ES-I3 (cell line): Measurements from ENCODE around the gene ZHX3.

Source experiments
- H3K36me3 ChIP-seq: 2 replicates; pipeline ENCODE4 v1.6.1; 2013; ENCODE audit warnings: mild to moderate bottlenecking, low read length, control low read depth, moderate library complexity; ENCODE audit not compliant: insufficient read depth
- H3K4me1 ChIP-seq: 2 replicates; pipeline ENCODE4 v1.6.1; 2013; ENCODE audit warnings: mild to moderate bottlenecking, control low read depth, low read length; ENCODE audit not compliant: insufficient read depth
- H3K9ac ChIP-seq: 2 replicates; pipeline ENCODE4 v1.6.1; 2013; ENCODE audit warnings: low read depth, mild to moderate bottlenecking, low read length, moderate library complexity
- H3K9me3 ChIP-seq: 2 replicates; pipeline ENCODE4 v1.6.1; 2013; ENCODE audit warnings: mild to moderate bottlenecking, low read length, moderate library complexity; ENCODE audit not compliant: control insufficient read depth, insufficient read depth

The ZHX3 gene

DNA sequence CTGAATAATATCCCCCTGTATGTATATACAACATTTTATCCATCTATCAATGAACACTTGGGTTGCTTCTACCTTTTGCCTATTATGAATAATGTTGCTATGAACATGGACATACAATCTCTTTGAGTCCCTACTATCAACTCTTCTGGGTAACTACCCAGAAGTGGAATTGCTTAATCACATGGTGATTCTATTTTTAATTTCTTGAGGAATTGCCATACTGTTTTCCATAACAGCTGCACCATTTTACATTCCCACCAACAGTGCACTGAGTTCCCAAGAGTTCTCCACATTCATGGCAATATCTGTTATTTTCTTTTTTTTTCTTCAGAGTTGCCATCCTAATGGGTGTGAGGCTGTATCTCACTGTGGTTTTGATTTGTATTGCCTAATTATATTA, 88.3 kb downstream of the ZHX3 start:
- Histone ChIP-seq H3K9me3 (no peaks in the 10 kb centered on the region), H3K9ac (no peak overlapping the region), H3K36me3 (no peaks in the 10 kb centered on the region), H3K4me1 (no peaks in the 10 kb centered on the region; the same call in 1 of the 2 replicates)

DNA sequence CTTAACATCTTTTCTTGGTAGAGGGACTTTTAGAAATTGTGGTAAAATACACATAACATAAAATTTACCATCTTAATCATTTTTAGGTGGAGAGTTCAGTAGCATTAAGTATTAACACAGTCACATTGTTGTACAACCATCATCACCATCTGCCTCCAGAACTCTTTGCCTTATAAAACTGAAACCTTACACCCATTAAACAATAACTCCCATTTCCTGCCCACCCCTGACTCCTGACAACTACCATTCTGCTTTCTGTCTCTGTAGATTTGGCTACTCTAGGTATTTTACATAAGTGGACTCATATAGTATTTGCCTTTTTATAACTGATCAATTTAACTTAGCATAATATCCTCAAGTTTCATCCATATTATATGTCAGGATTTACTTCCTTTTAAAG, 88.7 kb downstream of the ZHX3 start:
- H3K36me3 ChIP-seq: no peaks in the 10 kb centered on the region
- no peaks in the 10 kb centered on the region for H3K9me3 ChIP-seq
- H3K9ac ChIP-seq: no peak overlapping the region
- H3K4me1 ChIP-seq: no peaks in the 10 kb centered on the region; the same call in 1 of the 2 replicates

- no peaks in the 10 kb centered on the region for H3K4me1 ChIP-seq
- H3K9ac ChIP-seq: no peak overlapping the region
- no peaks in the 10 kb centered on the region for H3K9me3 ChIP-seq
- H3K36me3 ChIP-seq: no peaks in the 10 kb centered on the region
Measured at GRCh38 chr20:41226426-41226825, 91.1 kb downstream of the ZHX3 start.

DNA sequence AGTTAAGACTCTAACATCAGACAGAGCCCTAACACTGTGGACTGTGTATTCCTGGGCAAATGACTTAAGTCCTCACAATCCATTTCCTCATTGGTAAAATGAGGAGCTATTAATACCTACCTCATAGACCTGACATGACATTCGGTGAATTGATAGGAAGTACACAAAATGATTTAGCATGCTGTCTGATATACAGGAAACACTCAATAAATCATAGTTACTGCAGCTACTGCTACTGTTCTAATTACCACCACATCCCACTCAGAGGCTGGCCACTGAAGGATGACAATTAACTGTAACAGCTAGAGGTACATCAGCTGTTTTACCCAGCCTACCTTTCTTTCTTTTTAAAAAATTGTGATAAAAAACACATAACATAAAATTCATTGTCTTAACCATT, 92.4 kb downstream of the ZHX3 start:
- H3K36me3 ChIP-seq: no peaks in the 10 kb centered on the region
- H3K9me3 ChIP-seq: no peaks in the 10 kb centered on the region
- H3K4me1 ChIP-seq: no peaks in the 10 kb centered on the region
- no peak overlapping the region for H3K9ac ChIP-seq

- no peak overlapping the region for H3K9ac ChIP-seq
- no peaks in the 10 kb centered on the region for H3K4me1 ChIP-seq
- no peaks in the 10 kb centered on the region for H3K36me3 ChIP-seq
- no peaks in the 10 kb centered on the region for H3K9me3 ChIP-seq
Measured at GRCh38 chr20:41224281-41224680, 93.2 kb downstream of the ZHX3 start.

DNA sequence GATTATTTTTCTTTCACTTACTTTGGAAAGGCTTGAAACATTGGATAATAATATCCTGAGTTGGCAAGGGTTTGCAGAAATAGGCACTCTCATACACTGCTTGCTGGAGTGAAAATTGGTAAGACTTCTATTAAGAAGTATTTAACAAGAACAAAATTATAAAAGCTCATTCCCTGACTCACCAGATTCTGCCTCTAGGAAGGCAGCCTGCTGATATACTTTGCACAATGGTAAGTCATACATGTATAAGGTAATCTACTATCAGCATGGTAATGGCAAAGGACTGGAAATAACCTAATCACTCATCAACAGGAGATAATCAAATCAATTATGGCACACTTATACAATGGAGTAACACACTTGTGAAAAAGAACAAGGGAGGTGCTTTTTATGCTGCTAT, 94.4 kb downstream of the ZHX3 start:
- no peaks in the 10 kb centered on the region for H3K4me1 ChIP-seq
- no peaks in the 10 kb centered on the region for H3K36me3 ChIP-seq
- no peaks in the 10 kb centered on the region for H3K9me3 ChIP-seq
- H3K9ac ChIP-seq: no peak overlapping the region

GRCh38 chr20:41222703-41223102, 94.8 kb downstream of the ZHX3 start:
- no peaks in the 10 kb centered on the region for H3K4me1 ChIP-seq
- no peaks in the 10 kb centered on the region for H3K36me3 ChIP-seq
- no peak overlapping the region for H3K9ac ChIP-seq
- no peaks in the 10 kb centered on the region for H3K9me3 ChIP-seq

GRCh38 chr20:41222296-41222695, 95.2 kb downstream of the ZHX3 start:
- Histone ChIP-seq H3K4me1 (no peaks in the 10 kb centered on the region), H3K9me3 (no peaks in the 10 kb centered on the region), H3K9ac (no peak overlapping the region), H3K36me3 (no peaks in the 10 kb centered on the region)

DNA sequence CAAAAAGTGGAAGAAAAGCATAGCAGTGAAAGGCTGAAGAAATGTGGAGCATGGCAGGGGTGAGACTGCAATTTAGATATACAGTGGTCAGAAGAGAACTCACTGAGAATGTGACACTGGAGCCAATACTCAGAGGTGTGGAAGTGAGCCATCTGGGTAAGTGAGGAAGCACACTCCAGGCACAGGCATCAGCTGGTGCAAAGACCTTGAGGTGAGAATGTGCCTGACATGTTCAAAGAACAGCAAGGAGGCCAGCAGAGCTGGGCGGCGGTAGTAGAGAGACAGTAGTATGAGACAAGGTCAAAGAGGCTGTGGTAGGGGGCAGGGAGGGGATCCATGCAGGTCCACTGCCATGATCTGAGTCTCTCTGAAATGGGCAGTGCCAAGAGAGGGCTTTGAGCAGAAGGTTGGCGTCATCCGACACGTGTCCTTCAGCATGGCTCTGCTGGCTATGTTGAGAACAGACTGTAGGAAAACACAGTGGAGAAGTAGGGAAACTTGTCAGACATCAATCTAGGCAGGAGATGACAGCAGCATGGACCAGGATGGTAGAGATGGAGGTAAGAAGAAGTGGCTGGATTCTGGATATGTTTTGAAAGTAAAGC, 95.8 kb downstream of the ZHX3 start:
- Histone ChIP-seq H3K9me3 (no peaks in the 10 kb centered on the region), H3K36me3 (no peaks in the 10 kb centered on the region), H3K9ac (no peak overlapping the region), H3K4me1 (no peaks in the 10 kb centered on the region)

GRCh38 chr20:41219824-41220223, 97.7 kb downstream of the ZHX3 start:
- Histone ChIP-seq H3K9me3 (no peaks in the 10 kb centered on the region), H3K4me1 (no peaks in the 10 kb centered on the region), H3K36me3 (no peaks in the 10 kb centered on the region), H3K9ac (no peak overlapping the region)

DNA sequence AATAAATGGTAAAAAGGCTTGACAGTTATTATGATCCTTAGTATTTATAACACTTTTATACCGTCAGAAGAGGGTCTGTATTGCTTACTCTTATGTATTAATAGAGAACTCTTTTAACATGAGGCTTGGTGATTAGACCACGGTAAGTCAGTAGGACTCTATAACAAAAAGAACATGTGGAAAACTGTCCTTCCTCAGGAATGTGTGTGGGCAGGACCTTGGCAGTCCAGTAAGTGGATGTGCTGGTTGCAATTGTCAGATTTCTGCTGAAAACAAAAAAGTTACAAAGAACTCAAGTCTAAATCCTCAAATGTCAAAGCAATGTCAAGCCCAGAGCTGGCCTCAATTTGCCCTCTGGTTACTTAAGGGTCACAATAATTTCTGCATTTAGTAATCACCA, 99.1 kb downstream of the ZHX3 start:
- Histone ChIP-seq H3K36me3 (no peaks in the 10 kb centered on the region), H3K9ac (no peak overlapping the region), H3K9me3 (no peaks in the 10 kb centered on the region), H3K4me1 (no peaks in the 10 kb centered on the region; the same call in 1 of the 2 replicates)

DNA sequence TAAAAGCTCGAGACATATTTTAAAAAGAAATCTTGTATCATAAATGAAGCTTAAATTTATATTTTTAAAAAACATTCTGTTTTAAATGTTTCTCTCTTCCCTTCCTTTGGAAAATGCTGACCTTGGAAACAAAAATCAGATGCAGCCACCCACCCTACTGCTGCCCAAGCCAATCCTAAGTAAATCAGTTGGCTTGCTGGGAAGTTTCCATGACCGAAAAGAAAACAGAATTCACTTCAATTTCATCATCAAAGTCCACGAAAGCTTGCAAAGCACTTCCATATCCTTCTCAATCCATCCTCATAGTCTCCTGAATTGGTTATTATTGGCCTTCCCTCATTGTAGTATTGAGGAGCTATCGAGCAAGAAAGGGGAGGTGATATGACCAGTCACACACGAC, 100.1 kb downstream of the ZHX3 start:
- H3K9me3 ChIP-seq: no peaks in the 10 kb centered on the region
- H3K4me1 ChIP-seq: no peaks in the 10 kb centered on the region; the same call in 1 of the 2 replicates
- no peak overlapping the region for H3K9ac ChIP-seq
- no peaks in the 10 kb centered on the region for H3K36me3 ChIP-seq

GRCh38 chr20:41214666-41215065, 102.9 kb downstream of the ZHX3 start:
- H3K9ac ChIP-seq: no peak overlapping the region
- no peaks in the 10 kb centered on the region; the same call in 1 of the 2 replicates for H3K4me1 ChIP-seq
- no peaks in the 10 kb centered on the region for H3K36me3 ChIP-seq
- H3K9me3 ChIP-seq: no peaks in the 10 kb centered on the region

- Histone ChIP-seq H3K4me1 (no peaks in the 10 kb centered on the region; the same call in 1 of the 2 replicates), H3K9me3 (no peaks in the 10 kb centered on the region), H3K9ac (no peak overlapping the region), H3K36me3 (no peaks in the 10 kb centered on the region)
Measured at GRCh38 chr20:41214202-41214601, 103.3 kb downstream of the ZHX3 start.

GRCh38 chr20:41213150-41213820, 104.2 kb downstream of the ZHX3 start:
- Histone ChIP-seq H3K36me3 (no peaks in the 10 kb centered on the region), H3K9ac (no peak overlapping the region), H3K9me3 (no peaks in the 10 kb centered on the region), H3K4me1 (no peaks in the 10 kb centered on the region; the same call in 1 of the 2 replicates)
